Measurements from ENCODE around the gene PTPRU.

GRCh38 chr1:29253180-29253579 lies 16.9 kb downstream of the PTPRU start:
- TF ChIP-seq CTCF (IDR thresholded peaks at IDR 0.05; ENCODE audit: low read length) = no peak
- no peak for TF ChIP-seq EZH2 (optimal IDR thresholded peaks at IDR 0.05; ENCODE audit: low read depth, low read length)
